HG03280 (cell line): ENCODE results near the gene CNTNAP3B.
"Not testable (repeated sequence)": the region's sequence is repeated elsewhere in the genome, so short reads cannot be mapped to it uniquely, and the experiment has no call there.

Experiments
- ATAC-seq: cut with Tn5 transposase; IDR thresholded peaks from one replicate; pipeline ENCODE4 v1.9.1; 2021; ENCODE audit warnings: mild to moderate bottlenecking, moderate library complexity; ENCODE audit not compliant: unreplicated experiment

Gene CNTNAP3B

DNA sequence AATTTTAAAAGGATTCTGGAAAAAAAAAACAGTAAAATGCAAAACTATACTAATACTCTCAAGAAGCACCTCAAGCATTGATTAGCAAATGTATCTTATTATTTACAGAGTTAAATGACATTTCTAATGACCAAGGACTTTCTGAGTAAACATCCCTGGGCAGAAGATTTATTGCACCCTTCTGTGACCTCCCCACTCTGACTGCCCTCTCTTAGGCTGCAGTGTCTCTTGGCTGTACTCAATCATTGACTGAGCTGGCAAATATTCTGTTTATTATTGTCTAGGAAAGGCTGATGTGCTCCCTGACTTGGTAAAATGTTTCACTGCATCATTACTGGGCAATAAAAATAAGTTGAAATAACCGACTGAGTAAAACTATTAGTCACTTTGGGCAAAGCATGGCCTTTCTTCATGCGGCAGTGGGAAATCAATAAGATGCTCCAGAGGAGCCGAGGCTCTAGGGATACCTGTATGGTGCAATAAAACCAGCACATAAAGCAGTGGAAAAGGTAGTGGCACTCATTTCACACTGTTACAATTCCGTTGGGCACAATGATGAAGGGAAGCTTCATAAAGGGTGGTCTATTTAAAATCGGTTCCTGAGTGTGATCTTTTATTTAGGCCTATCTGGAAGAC lies 151.1 kb downstream of the CNTNAP3B start:
- ATAC-seq, result not testable (repeated sequence)

DNA sequence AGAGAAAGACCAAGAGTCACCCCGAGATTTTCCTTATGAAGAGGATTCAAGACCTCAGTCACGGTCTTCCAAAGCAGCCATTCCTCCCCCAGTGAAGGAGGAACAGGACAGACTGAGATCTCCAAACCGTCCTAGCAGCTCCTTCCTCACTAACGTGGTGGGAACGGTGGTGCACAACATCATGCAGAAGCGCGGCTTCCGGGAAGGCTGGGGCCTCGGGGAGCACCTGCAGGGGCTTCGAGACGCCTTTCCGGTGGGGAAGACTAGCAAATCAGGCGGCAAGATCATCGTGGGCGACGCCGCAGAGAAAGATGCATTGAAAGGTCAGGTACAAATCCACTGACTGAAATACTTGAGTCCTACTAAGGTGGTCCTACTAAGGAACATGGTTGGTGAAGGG lies 154.3 kb downstream of the CNTNAP3B start:
- ATAC-seq, result not testable (repeated sequence)

DNA sequence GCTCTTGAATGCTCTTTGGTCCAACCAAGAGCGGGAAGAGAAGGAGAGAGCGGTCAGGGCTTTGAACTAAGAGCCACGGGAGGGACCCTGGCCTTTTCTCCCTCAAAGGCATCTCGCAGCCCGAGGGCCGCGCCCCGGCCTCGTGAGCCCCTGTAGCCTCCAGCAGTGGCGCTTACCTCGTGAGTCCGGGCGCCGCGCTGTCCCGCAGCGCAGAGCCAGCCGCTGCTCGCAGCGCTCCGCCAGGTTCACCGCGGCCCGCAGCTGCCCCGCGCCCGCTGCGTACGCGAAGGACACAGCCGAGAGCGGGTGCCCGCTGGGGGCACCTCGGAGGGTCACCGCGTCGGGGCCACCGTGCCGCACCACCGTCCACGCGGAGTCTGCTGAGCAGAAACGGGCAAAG lies 176.2 kb downstream of the CNTNAP3B start:
- not testable (repeated sequence) for ATAC-seq

DNA sequence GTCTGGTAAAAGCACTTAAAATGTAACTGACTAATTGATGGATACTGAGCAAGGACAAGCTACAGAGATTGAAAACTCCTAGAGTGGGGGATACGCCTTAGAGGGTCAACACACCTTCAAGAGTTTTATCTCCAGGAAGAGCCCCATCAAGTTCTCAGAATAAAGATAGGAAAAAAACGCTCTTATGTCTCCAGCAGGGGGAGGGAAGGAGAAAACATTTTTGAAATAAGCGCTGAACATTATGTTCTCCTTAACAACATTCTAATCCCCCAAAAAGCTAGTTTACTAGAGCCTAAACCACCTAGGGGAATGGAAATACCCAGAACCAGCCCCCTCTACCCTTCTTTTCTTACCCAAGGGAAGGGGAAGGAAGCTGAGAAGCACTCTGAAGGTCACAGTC lies 187.5 kb downstream of the CNTNAP3B start:
- not testable (repeated sequence) for ATAC-seq

DNA sequence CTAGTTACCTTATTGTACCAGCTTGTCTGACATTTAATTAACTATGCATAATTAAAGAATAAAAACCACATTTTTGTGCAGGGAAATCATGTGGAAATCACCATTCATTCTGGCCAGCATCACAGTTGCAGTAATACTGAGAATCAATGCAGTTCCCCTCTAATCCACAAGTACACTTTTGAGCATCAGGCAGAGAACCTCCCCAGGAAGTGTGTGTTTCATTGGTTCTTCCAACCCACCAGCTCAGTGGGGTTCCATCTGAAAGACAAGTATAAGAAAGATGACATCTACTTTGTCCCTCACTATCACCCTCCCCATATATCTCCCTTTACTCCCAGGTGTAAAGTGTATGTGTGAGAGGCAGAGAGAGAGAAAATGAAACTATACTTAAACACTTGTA lies 191.1 kb downstream of the CNTNAP3B start:
- not testable (repeated sequence) for ATAC-seq

DNA sequence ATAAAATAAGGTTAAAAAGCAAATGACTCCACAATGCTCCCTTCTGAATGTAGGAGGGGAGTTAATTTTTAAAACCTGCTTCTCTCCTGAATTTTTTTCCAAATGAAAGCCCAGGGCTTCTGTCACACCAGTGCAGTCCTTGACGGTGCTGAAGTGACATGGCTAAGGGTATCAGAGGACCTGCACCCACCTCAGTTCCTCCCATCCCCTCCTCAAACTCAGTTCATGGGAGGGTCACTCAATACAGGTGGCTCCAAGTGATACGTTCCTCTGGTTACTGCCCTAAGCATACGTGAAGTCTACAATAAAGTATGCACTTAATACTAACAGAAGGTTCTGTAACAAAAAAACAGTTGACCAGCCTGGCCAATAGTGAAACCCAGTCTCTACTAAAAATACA lies 193.5 kb downstream of the CNTNAP3B start:
- not testable (repeated sequence) for ATAC-seq

DNA sequence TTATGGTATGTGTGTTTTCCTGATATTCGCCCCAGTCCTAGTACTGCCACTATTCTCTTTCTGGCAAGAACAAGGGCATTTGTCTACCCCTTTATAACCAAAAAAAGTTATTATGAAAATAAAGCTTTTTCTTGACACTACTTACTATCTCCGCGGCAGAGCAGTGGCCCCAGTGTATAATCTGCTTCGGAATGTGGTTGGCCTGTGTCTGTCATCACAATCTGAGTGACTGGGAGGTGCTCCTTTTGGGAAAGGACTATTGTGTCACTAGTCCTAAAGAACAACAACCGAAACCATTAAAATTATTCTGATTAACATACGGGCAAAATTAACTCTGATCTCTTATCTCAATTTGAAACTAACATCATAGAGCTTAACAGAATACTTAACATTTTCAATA lies 200.1 kb downstream of the CNTNAP3B start:
- ATAC-seq, result not testable (repeated sequence)

DNA sequence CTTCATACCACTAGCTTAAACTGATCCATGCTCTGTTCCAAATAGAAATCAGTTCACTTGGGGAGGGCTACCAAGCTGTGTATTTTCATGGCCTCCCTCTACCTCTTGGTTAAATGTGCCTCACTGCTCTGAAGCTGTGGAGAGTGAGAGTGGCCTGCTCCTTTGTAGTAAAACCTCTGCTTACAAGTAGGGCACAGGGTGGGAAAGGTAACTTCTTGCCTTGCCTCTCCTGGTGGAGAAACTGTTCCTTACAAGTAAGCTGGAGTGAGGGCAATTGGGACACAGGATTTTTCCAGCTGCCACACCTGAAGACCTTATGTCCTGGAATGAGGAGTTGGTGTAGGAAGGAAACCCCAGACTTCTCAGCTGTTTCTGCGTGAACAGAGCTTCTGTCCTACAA lies 211.9 kb downstream of the CNTNAP3B start:
- ATAC-seq, result not testable (repeated sequence)

DNA sequence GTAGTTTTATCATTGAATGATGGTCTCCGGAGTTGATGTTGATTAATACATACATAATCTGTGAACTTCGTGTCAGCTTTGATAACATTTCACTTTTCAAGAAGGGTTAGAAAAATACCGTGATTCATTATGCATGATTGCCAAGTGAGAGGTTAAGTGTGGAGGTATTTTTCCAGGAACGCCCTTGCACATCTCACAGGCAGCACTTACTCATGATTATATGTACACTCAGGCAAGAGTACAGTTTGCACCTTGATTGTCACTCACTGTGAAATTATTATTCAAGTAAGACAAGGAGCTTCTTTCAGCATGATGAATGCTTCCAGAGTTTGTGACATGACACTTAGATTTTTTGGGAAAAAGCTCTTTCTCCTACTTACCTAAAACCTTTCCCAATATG lies 223.7 kb downstream of the CNTNAP3B start:
- ATAC-seq, result not testable (repeated sequence)

DNA sequence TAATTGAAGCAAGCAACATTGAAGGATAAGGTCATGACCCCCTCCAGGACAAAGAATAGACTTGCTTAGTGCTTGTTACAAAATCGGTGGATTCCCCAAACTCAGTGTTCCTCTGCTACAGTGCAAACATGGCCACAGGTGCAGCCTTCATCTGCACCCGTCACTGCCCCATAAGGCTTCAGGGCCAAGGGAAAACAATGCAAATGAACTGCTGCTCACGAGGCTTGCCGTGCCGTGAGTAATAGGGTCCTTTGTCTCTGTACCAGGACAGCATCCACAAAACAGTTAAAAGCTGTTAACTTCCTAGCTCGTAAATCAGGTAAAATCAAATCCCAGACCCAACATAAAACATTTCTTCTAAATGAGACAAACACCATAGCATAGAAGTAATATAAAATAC lies 226.5 kb downstream of the CNTNAP3B start:
- ATAC-seq, result not testable (repeated sequence)

DNA sequence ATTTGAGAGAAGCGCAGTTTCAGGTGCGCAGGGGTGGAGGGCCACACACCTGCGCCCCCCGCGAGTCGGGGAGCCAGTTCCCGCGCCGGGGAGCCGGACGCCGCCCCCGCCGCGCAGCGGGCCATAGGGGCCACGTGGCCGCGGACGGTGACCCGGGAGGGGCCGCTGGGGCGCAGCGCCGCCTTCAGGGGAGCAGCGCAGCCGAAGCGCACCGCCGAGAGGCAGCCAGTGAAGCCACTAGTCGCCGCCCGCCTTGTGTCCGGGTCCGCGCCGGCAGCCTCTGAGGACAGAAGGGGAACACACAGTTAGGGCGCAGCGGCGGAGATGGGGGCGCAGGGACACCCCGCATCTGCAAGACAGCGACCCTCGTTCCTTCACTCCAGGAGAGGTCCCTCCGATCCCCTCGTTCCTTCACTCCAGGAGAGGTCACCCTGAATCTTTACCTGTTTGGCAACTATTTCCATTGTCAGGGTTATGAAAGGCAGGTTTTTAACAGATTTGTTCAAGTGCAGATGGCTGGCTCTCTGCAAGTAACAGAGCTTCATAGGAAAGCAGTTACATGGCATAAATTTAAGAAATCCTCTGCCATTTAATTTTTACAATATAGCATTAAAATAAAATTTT lies 230.4 kb downstream of the CNTNAP3B start:
- ATAC-seq, result not testable (repeated sequence)

DNA sequence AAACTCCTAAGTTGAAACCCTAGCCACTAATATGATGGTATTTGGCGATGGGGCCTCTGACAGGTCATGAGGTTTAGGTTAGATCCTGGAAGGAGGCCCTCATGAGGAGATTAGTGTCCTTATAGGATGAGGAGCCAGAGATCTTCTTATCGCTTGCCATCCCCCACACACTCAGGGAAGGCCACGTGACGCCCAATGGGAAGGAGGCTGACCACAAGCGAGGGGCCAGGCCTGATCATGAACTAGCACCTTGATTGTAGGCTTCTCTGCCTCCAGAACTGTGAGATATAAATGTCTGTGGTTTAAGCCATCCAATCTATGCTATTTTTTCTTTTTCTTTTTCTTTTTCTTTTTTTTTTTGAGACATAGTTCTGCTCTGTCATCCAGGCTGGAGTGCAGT lies 254.7 kb downstream of the CNTNAP3B start:
- not testable (repeated sequence) for ATAC-seq

DNA sequence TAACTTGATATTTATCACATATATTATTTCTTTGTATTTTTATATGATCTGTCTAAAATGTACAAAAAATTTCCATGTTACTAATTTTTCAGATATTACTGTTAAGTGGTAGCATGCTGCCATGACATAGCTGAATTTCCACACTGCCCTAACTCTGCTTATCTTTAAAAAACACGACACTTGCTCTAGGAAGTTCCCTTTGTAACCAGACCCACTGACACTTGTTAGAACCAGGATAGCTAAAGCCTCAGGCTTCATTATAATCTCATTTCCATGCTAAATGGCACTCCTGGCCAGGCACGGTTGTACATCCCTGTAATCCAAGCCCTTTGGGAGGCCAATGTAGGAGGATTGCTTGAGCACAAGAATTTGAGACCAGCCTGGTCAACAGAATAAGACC lies 273.8 kb downstream of the CNTNAP3B start:
- ATAC-seq, result not testable (repeated sequence)

DNA sequence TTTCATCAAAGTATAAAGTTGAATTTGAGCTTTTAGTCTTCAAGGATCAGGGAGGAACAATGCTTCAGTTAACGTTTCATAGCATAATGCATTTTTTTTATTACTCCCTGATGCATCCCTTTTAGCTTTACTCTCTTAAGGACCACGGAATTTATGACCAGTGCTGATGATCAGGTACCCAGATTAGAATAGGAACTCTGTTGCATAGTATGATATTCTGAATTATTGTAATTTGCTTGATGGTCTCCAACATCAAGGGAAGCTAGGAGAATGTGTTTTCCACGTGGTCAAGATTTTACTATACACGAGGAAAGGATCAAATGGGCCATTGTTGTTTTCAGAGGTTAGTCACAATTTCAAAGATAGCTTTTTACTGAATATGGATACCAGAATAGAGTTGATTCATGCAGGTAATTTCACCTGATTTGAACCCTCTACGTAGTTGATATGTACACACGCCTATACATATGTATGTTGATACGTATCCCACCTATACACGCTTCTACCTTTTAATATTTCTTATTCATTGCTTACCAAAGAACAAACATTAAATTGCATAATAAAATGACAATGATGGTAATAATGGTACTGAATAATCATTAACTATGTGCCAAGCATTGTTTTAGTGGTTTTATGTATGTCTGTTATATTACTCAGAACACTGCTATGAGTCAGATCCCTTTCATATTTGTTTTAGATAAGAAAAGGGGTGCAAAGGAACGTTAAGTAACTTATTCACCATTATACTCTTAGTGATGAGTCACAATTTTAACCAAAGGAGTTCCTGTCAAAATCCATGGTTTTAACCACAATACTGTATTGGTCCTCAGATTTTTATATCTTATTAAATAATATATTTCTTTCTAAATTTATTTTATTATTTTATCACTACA lies 277.1 kb downstream of the CNTNAP3B start:
- not testable (repeated sequence) for ATAC-seq

DNA sequence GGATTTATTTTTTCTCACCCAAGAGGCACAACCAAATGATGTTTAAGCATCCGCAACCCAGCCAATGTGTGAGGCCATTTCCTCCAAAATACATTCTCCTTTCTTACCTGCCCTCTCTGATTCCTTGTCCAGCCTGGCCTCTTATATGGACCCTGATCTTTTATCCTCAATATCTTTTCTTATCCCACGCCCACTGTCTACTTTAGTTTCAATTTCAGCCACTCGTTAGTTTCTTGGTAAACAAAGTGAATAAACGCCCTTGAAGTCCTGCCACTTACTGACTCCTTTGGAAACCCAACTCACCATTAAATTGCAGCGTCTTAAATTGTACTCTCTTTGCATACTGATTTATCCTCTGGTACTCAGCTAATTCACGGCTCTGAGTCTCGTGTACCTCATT lies 281.4 kb downstream of the CNTNAP3B start:
- ATAC-seq, result not testable (repeated sequence)
